ENCODE measurements around the gene HMCES. TPM values are rescaled to one million over a fixed set of nuclear protein-coding genes. Genes with fewer than 3 reads are reported as not detected.

HMCES gene
- total RNA-seq, 1 donor from 2014 or later = 36.4 TPM

GRCh38 chr3:129288446-129288845, 9.8 kb downstream of the HMCES start:
- peaks cover 3% of the 10 kb centered on the region for H3K36me3 Mint-ChIP-seq (ENCODE audit: low read depth, unreplicated experiment)
- no peak for DNase-seq (ENCODE audit: low spot score)
- H3K9me3 Mint-ChIP-seq (ENCODE audit: unreplicated experiment) = no peaks in the 10 kb centered on the region
- H3K27ac Mint-ChIP-seq (ENCODE audit: unreplicated experiment) = no peak overlapping the region
- TF ChIP-seq CTCF (IDR thresholded peaks at IDR 0.05; ENCODE audit: unreplicated experiment) = no peak
- no peak overlapping the region for H3K4me3 Mint-ChIP-seq (ENCODE audit: unreplicated experiment)
- peaks cover 2% of the 10 kb centered on the region for H3K27me3 Mint-ChIP-seq (ENCODE audit: unreplicated experiment)
- no peaks in the 10 kb centered on the region for H3K4me1 Mint-ChIP-seq (ENCODE audit: unreplicated experiment)

- Mint-ChIP-seq H3K27ac (ENCODE audit: unreplicated experiment) (no peak overlapping the region), H3K36me3 (ENCODE audit: low read depth, unreplicated experiment) (peaks cover 7% of the 10 kb centered on the region), H3K27me3 (ENCODE audit: unreplicated experiment) (peaks cover 2% of the 10 kb centered on the region), H3K4me3 (ENCODE audit: unreplicated experiment) (no peak overlapping the region), H3K9me3 (ENCODE audit: unreplicated experiment) (no peaks in the 10 kb centered on the region), H3K4me1 (ENCODE audit: unreplicated experiment) (no peaks in the 10 kb centered on the region)
- DNase-seq (ENCODE audit: low spot score) = no peak
- TF ChIP-seq CTCF (IDR thresholded peaks at IDR 0.05; ENCODE audit: unreplicated experiment) = no peak
Measured at GRCh38 chr3:129289201-129289921, 10.7 kb downstream of the HMCES start.

- Mint-ChIP-seq H3K27me3 (ENCODE audit: unreplicated experiment) (peaks cover 2% of the 10 kb centered on the region), H3K9me3 (ENCODE audit: unreplicated experiment) (no peaks in the 10 kb centered on the region), H3K4me1 (ENCODE audit: unreplicated experiment) (no peaks in the 10 kb centered on the region), H3K36me3 (ENCODE audit: low read depth, unreplicated experiment) (peaks cover 14% of the 10 kb centered on the region), H3K4me3 (ENCODE audit: unreplicated experiment) (no peak overlapping the region), H3K27ac (ENCODE audit: unreplicated experiment) (no peak overlapping the region)
- DNase-seq (ENCODE audit: low spot score) = no peak
- TF ChIP-seq CTCF (IDR thresholded peaks at IDR 0.05; ENCODE audit: unreplicated experiment) = no peak
Measured at GRCh38 chr3:129291236-129291886, 12.7 kb downstream of the HMCES start.

GRCh38 chr3:129295286-129295685, 16.6 kb downstream of the HMCES start:
- Mint-ChIP-seq H3K27ac (ENCODE audit: unreplicated experiment) (no peak overlapping the region), H3K4me1 (ENCODE audit: unreplicated experiment) (no peaks in the 10 kb centered on the region), H3K36me3 (ENCODE audit: low read depth, unreplicated experiment) (peaks cover 27% of the 10 kb centered on the region), H3K9me3 (ENCODE audit: unreplicated experiment) (no peaks in the 10 kb centered on the region), H3K27me3 (ENCODE audit: unreplicated experiment) (peaks cover 2% of the 10 kb centered on the region), H3K4me3 (ENCODE audit: unreplicated experiment) (no peak overlapping the region)
- no peak for DNase-seq (ENCODE audit: low spot score)
- TF ChIP-seq CTCF (IDR thresholded peaks at IDR 0.05; ENCODE audit: unreplicated experiment) = no peak
